ENCODE data around the gene OLFM3.

Gene OLFM3

DNA sequence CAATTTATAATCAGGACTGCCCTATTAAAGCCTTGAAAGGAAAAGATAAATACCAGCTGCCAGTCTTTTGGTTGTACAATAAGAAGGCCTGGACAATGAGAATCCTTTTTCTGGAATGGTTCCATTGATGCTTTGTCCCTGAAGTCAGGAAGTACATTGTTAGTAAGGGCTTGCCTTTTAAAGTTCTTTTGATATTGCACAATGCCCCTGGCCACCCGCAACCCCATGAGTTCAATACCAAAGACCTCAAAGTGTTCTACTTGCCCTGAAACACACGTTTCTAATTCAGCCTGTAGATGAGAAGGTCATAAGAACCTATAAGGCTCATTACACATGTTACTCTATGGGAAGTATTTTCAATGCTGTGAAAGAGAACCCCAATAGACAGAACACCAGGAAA, 112.1 kb downstream of the OLFM3 start:
- DNase-seq (ENCODE audit: low read depth) = no peak
- TF ChIP-seq, protein P1, sequence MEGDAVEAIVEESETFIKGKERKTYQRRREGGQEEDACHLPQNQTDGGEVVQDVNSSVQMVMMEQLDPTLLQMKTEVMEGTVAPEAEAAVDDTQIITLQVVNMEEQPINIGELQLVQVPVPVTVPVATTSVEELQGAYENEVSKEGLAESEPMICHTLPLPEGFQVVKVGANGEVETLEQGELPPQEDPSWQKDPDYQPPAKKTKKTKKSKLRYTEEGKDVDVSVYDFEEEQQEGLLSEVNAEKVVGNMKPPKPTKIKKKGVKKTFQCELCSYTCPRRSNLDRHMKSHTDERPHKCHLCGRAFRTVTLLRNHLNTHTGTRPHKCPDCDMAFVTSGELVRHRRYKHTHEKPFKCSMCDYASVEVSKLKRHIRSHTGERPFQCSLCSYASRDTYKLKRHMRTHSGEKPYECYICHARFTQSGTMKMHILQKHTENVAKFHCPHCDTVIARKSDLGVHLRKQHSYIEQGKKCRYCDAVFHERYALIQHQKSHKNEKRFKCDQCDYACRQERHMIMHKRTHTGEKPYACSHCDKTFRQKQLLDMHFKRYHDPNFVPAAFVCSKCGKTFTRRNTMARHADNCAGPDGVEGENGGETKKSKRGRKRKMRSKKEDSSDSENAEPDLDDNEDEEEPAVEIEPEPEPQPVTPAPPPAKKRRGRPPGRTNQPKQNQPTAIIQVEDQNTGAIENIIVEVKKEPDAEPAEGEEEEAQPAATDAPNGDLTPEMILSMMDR (IDR thresholded peaks at IDR 0.05; ENCODE audit: low read depth, low read length) = no peak
- TF ChIP-seq MYC (IDR thresholded peaks at IDR 0.05; ENCODE audit: low read depth, low read length) (no peak), POLR2A (IDR thresholded peaks at IDR 0.05; ENCODE audit: extremely low read depth, insufficient read length) (no peak)
- TF ChIP-seq, protein P2, sequence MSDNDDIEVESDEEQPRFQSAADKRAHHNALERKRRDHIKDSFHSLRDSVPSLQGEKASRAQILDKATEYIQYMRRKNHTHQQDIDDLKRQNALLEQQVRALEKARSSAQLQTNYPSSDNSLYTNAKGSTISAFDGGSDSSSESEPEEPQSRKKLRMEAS (IDR thresholded peaks at IDR 0.05; ENCODE audit: low read depth, low read length) = no peak
- no peak overlapping the region for H3K4me3 ChIP-seq (ENCODE audit: low read depth, low read length)

- no peak overlapping the region for H3K4me3 ChIP-seq (ENCODE audit: low read depth, low read length)
- TF ChIP-seq, protein P2 (IDR thresholded peaks at IDR 0.05; ENCODE audit: low read depth, low read length) = no peak
- TF ChIP-seq, protein P1 (IDR thresholded peaks at IDR 0.05; ENCODE audit: low read depth, low read length) = no peak
- TF ChIP-seq MYC (IDR thresholded peaks at IDR 0.05; ENCODE audit: low read depth, low read length) (no peak), POLR2A (IDR thresholded peaks at IDR 0.05; ENCODE audit: extremely low read depth, insufficient read length) (no peak)
- DNase-seq (ENCODE audit: low read depth) = no peak
Measured at GRCh38 chr1:101875891-101876290, 120.8 kb downstream of the OLFM3 start.

DNA sequence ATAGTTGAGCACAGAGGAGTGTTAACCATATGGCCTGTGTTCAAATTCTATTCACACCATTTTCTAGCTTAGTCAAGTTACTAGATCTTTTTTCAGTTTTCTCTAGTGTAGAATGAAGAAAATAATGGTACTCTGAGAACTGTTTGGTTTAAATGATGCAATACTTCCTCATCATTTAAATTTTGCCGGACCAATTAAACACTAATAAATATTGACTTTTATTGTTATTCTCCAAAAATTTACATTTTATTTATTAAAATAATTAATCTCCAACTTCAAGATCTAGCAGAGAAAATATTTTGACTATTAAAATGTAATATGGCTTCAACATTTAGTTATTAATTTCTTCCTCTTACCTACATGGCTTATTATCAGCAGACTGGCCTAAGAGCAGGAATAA, 123.1 kb downstream of the OLFM3 start:
- H3K4me3 ChIP-seq (ENCODE audit: low read depth, low read length) = no peak overlapping the region
- TF ChIP-seq, protein P1 (IDR thresholded peaks at IDR 0.05; ENCODE audit: low read depth, low read length) = no peak
- TF ChIP-seq MYC (IDR thresholded peaks at IDR 0.05; ENCODE audit: low read depth, low read length) (no peak), POLR2A (IDR thresholded peaks at IDR 0.05; ENCODE audit: extremely low read depth, insufficient read length) (no peak)
- TF ChIP-seq, protein P2 (IDR thresholded peaks at IDR 0.05; ENCODE audit: low read depth, low read length) = no peak
- no peak for DNase-seq (ENCODE audit: low read depth)

DNA sequence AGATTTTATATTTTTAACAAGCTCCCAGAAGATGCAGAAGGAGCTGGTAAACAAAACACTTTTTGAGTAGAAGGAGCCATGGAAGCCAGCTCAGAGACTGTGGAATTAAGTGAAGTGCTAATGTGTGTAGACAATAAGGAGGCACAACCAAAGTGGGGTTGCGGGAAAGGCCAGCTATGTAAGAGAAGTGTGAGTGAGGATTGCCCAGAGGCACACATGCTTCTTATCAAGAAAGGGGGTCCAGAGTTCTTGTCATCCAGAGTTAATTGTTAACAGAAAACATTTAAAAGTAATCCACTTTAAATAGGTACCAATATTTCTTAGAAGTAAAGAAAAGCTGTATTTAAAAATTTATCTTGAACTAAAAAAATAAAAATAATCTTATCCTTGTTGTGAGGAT, 136.8 kb downstream of the OLFM3 start:
- no peak overlapping the region for H3K4me3 ChIP-seq (ENCODE audit: low read depth, low read length)
- no peak for TF ChIP-seq MYC (IDR thresholded peaks at IDR 0.05; ENCODE audit: low read depth, low read length)
- TF ChIP-seq, protein P1 (IDR thresholded peaks at IDR 0.05; ENCODE audit: low read depth, low read length) = no peak
- TF ChIP-seq, protein P2 (IDR thresholded peaks at IDR 0.05; ENCODE audit: low read depth, low read length) = no peak
- no peak for TF ChIP-seq POLR2A (IDR thresholded peaks at IDR 0.05; ENCODE audit: extremely low read depth, insufficient read length)
- DNase-seq (ENCODE audit: low read depth) = no peak

DNA sequence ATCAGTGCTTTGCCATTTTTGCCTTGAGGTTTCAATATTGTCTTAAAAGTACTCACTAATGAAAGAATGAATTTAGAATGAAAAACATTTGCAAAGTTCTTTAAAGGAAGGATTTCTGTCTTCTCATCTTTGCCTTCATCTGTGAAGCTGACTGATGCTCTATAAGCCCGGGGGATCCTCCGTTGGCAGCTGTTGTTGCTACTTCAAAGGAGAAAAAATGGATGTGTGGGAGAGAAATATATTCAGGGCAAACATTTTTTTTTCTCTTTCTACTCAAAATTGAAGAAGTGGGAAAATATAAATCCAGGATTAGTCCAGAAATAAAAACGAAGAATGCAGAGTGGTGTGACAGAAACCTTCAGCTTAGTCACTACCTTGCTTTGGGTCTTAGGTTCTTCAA, 142.5 kb downstream of the OLFM3 start:
- H3K4me3 ChIP-seq (ENCODE audit: low read depth, low read length) = no peak overlapping the region
- TF ChIP-seq, protein P1 (IDR thresholded peaks at IDR 0.05; ENCODE audit: low read depth, low read length) = no peak
- TF ChIP-seq, protein P2 (IDR thresholded peaks at IDR 0.05; ENCODE audit: low read depth, low read length) = no peak
- TF ChIP-seq MYC (IDR thresholded peaks at IDR 0.05; ENCODE audit: low read depth, low read length) = no peak
- DNase-seq (ENCODE audit: low read depth) = no peak

- TF ChIP-seq POLR2A (IDR thresholded peaks at IDR 0.05; ENCODE audit: extremely low read depth, insufficient read length) (no peak), MYC (IDR thresholded peaks at IDR 0.05; ENCODE audit: low read depth, low read length) (no peak)
- TF ChIP-seq, protein P2 (IDR thresholded peaks at IDR 0.05; ENCODE audit: low read depth, low read length) = no peak
- TF ChIP-seq, protein P1 (IDR thresholded peaks at IDR 0.05; ENCODE audit: low read depth, low read length) = no peak
- H3K4me3 ChIP-seq (ENCODE audit: low read depth, low read length) = no peak overlapping the region
- DNase-seq (ENCODE audit: low read depth) = no peak
Measured at GRCh38 chr1:101852936-101853335, 143.8 kb downstream of the OLFM3 start.
